Keratinocyte (primary cell): ENCODE measurements around the gene LRRC31.

Experiments
- CTCF ChIP-seq, 3 experiments: IDR thresholded peaks in 1 of 3; conservative IDR thresholded peaks in 1 of 3; optimal IDR thresholded peaks in 1 of 3; 2 replicates in 2 of 3; 3 replicates in 1 of 3; pipeline versions ENCODE3 to v1.5.1; 2011; ENCODE audit warnings: low read length in 3 of 3, mild to moderate bottlenecking in 3 of 3, moderate library complexity in 2 of 3, control low read depth in 1 of 3, inconsistent platforms in 1 of 3; ENCODE audit not compliant: insufficient read depth in 2 of 3; ENCODE audit errors: extremely low read depth in 1 of 3
- EZH2 ChIP-seq: IDR thresholded peaks from one replicate; pipeline ENCODE4 v1.6.1; 2012; ENCODE audit warnings: inconsistent platforms, mild to moderate bottlenecking, low read length, moderate library complexity

DNA sequence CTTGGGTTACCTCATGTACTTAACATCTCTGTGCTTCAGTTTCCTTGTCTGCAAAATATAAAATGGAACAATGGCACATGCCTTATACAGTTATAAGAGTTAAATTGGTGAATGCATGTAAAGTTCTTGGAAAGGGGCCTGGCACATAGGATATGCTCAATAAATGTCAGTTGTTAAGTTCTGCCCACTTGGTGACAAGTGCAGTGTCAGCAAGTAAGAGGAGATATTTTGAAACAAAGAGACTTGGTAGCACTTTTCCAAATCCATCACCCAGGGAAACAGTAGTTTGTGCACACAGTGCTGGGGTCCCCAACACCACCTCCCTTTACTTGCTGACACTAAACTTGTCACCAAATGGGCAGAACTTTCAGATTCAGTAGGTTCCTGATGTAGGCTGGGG lies 19.1 kb downstream of the LRRC31 start:
- TF ChIP-seq CTCF (optimal IDR thresholded peaks at IDR 0.05 in 1 of 3, IDR thresholded peaks at IDR 0.05 in 1 of 3, conservative IDR thresholded peaks at IDR 0.05 in 1 of 3; ENCODE audit: extremely low read depth in 1 of 3, insufficient read depth in 2 of 3, low read length in 3 of 3) (no peak), EZH2 (no peak)
